ENCODE measurements around the gene SLCO3A1.

Gene SLCO3A1

DNA sequence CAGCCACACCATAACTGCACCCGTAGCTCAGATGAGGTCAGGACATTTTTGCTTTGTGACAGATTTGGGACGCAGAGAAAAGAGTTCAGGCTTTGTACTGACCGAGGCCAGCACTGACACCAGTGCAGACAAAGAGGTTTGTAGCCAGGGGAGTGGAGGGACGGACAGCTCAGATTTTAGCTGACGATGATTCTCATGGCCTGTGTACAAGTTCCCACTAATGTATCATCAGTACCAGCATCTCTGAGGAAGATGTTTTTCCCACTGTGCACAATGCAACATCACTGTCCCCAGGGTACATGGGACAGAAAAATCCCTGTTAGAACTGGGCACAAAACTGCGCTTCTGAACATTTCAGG, 112.7 kb downstream of the SLCO3A1 start:
- TF ChIP-seq, protein P1, sequence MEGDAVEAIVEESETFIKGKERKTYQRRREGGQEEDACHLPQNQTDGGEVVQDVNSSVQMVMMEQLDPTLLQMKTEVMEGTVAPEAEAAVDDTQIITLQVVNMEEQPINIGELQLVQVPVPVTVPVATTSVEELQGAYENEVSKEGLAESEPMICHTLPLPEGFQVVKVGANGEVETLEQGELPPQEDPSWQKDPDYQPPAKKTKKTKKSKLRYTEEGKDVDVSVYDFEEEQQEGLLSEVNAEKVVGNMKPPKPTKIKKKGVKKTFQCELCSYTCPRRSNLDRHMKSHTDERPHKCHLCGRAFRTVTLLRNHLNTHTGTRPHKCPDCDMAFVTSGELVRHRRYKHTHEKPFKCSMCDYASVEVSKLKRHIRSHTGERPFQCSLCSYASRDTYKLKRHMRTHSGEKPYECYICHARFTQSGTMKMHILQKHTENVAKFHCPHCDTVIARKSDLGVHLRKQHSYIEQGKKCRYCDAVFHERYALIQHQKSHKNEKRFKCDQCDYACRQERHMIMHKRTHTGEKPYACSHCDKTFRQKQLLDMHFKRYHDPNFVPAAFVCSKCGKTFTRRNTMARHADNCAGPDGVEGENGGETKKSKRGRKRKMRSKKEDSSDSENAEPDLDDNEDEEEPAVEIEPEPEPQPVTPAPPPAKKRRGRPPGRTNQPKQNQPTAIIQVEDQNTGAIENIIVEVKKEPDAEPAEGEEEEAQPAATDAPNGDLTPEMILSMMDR (conservative IDR thresholded peaks at IDR 0.05; ENCODE audit: low read depth, low read length): no peak
- no peak overlapping the region for H3K4me3 ChIP-seq (ENCODE audit: low read length)

DNA sequence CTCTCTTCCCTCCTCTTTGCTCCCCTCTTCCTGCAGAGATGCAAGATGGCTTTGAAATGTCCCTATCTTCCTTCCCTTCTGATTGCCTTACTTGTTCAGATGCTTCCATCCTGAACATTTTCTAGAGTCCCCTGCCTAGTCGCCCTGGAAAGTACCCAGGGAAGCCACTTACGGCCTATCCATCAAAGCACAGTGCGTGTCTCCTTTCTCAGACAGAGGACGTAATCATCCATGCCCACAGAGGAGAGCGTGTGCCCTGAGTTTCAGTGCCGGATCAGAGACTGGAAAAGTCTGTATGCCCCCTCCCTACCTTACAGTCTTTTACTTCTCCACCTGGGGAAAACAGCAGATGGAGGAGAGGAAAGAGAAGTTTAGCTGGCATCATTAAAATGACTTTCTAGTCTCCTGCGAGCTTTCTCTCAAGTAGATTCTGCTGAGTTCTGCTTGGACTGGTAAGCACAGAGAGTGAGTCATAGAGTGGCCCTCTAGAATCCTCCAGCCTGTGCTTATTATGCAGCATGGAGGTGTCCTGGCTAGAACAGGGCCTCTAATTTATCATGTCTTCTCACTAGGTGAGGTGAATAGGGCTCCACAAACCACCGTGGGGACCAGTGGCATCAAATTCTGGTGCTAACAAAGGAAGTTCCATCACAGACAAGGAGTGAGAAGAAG, 114.6 kb downstream of the SLCO3A1 start:
- no peak overlapping the region for H3K4me3 ChIP-seq (ENCODE audit: low read length)
- DNase-seq (ENCODE audit: low read depth): peak; percentile 12

More for the DNA sequence above, 112.7 kb downstream of the SLCO3A1 start:
- no peak for DNase-seq (ENCODE audit: low read depth)

DNA sequence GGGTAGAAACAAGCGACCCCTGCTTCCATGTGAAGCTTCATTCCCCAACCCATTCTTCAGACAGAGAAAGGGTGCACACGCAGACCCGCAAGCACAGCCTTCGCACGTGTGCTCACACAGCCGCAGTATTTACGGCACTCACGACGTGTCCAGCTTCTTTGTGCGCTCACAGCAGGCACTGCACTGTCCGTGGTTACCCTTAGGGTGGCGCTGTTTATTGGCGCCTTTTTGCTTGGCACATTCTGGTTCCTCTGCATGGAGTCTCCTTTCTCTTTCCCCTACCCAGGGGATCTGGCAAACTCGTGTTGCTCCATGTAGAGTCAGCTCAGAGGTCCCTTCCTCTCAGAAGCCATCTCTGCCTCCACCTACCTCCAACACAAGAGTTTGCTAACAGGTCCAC, 115.1 kb downstream of the SLCO3A1 start:
- TF ChIP-seq, protein P1 (conservative IDR thresholded peaks at IDR 0.05; ENCODE audit: low read depth, low read length): peak; percentile 22
- no peak for DNase-seq (ENCODE audit: low read depth)

More for the DNA sequence above, 114.6 kb downstream of the SLCO3A1 start:
- TF ChIP-seq, protein P1 (conservative IDR thresholded peaks at IDR 0.05; ENCODE audit: low read depth, low read length): no peak

DNA sequence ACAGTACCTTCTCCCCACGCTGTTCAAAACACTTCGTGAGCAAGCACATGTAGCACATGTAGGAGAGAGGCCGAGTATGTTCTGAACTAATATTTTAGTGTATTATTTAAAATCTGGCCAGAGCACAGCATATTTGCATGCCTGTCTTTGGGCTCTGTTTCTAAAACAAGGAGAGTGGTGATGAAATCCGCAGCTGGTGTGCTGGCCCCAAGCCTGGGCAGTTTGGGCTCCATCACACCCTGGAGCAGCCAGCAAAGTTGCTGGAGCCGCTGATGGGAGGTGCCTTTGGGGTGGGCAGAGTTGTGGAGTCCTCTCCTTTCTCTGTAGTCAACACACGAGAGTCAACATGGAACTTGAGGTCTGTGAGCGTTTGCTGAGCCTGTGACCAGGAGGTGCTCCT, 116.6 kb downstream of the SLCO3A1 start:
- TF ChIP-seq, protein P1 (conservative IDR thresholded peaks at IDR 0.05; ENCODE audit: low read depth, low read length): no peak
- no peak for DNase-seq (ENCODE audit: low read depth)
- no peak overlapping the region for H3K4me3 ChIP-seq (ENCODE audit: low read length)

More for the DNA sequence above, 115.1 kb downstream of the SLCO3A1 start:
- no peak overlapping the region for H3K4me3 ChIP-seq (ENCODE audit: low read length)

DNA sequence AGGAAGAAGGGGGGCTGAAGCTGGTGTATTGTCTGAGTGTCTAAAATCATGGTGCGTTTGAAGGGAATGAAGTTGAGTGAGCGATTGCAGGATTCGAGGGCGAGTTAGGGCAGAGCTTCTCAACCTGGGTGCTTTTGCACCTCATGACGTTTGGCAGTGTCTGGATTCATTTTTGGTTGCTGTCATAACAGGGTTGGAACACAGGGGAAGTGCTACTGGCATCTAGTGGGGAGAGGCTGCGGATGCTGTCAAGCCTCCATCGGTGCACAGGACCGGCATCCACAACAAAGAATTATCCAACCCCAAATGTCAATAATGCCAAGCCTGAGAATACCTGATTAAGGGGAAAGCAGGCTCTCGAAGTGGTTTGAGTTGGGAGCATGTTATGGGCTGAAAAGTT, 120.0 kb downstream of the SLCO3A1 start:
- TF ChIP-seq, protein P1 (conservative IDR thresholded peaks at IDR 0.05; ENCODE audit: low read depth, low read length): peak; percentile 10
- no peak for DNase-seq (ENCODE audit: low read depth)
- H3K4me3 ChIP-seq (ENCODE audit: low read length): no peak overlapping the region

DNA sequence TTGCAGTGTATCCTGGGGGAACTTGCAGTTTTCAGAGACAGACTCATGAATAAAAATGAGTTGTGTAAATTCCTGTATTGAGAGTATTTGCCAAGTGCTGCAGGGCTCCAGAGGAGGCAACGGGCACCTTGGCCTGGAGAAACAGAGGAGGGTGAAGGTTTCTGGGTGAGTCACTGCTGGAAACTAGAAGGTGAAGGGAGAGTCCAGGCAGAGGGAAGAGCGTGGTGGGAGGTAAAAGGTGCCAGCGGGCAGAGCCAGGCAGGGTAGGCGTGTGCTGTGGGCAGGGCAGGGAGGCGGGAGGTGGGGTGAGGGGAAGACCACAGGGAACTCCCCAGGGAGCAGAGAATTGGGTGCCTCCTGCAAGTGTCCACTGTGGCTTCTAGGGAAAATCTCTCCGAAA, 120.8 kb downstream of the SLCO3A1 start:
- H3K4me3 ChIP-seq (ENCODE audit: low read length): no peak overlapping the region
- TF ChIP-seq, protein P1 (conservative IDR thresholded peaks at IDR 0.05; ENCODE audit: low read depth, low read length): no peak
- DNase-seq (ENCODE audit: low read depth): no peak

DNA sequence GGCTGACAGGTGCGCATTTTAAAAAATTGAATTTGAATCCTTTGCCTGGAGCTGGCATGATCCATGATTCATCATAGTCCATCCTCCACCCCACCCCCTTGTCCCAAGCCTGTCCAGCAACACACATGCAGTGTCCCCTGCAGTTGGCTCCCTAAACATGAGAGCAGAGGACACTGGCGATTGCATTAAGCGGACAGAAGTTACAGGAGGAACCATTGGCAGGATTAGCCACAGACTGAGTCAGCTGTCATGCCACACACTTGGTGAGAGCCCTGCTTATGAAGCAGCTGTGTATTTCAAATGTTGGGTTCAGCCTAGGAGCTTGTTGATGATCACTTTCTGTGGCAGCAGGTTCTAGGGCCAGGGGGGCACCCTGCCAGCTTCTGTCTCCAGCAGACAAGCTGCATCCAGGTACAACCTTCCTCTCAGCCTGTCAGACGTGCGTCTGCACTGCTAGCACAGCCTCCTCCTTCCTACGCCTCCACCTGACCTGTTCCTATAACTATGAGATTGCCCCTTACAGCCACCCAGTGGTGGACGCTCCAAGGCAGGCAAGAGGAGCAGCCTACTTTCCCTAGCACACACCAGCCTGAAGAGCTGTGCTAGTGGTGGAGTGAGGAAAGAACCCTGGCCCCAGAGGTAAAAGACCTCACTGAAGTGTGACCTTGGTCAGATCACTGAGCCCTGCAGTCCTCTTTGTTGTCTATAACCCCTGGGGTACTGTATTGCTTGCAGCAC, 121.9 kb downstream of the SLCO3A1 start:
- TF ChIP-seq, protein P1 (conservative IDR thresholded peaks at IDR 0.05; ENCODE audit: low read depth, low read length): no peak
- no peak for DNase-seq (ENCODE audit: low read depth)
- H3K4me3 ChIP-seq (ENCODE audit: low read length): no peak overlapping the region

Data from retinal pigment epithelial cell (primary cell).